GM23338 (cell line): ENCODE data around the gene CPE. TPM values are rescaled to one million over a fixed set of nuclear protein-coding genes. Genes with fewer than 3 reads are reported as not detected.

ENCODE experiments used
- ATAC-seq: fragments of 200-7000 bp; cut with Tn5 transposase; 3 replicates; pipeline ENCODE4 v1.9.1; 2020
- DNase-seq: peaks from one replicate; pipeline ENCODE4 v3.0.0-alpha.2; 2015; ENCODE audit warnings: low spot score
- H2AFZ ChIP-seq: fragments of 200-600 bp; sonication (generic); 2 replicates; pipeline ENCODE4 v1.8.0; 2016; ENCODE audit warnings: antibody characterized with exemption, mild to moderate bottlenecking, moderate library complexity
- H3F3A ChIP-seq: fragments of 200-600 bp; sonication (generic); replicated peaks from 2 replicates; pipeline ENCODE4 v1.8.0; 2017; ENCODE audit warnings: antibody characterized with exemption, mixed run types, low read depth
- H3K27ac ChIP-seq: fragments of 200-600 bp; sonication (generic); 2 replicates; pipeline ENCODE4 v1.6.1; 2016; ENCODE audit warnings: low read depth
- H3K27me3 ChIP-seq: fragments of 200-600 bp; sonication (generic); 2 replicates; pipeline ENCODE4 v1.8.0; 2016; ENCODE audit warnings: mild to moderate bottlenecking, mixed run types, moderate library complexity; ENCODE audit not compliant: insufficient read depth
- H3K36me3 ChIP-seq: fragments of 200-600 bp; sonication (generic); 2 replicates; pipeline ENCODE4 v1.8.0; 2016; ENCODE audit warnings: mild to moderate bottlenecking; ENCODE audit not compliant: insufficient read depth
- H3K4me1 ChIP-seq: fragments of 200-600 bp; sonication (generic); 2 replicates; pipeline ENCODE4 v1.8.0; 2016; ENCODE audit warnings: mild to moderate bottlenecking, moderate library complexity; ENCODE audit not compliant: insufficient read depth
- H3K4me2 ChIP-seq: fragments of 200-600 bp; sonication (generic); 2 replicates; pipeline ENCODE4 v1.7.1; 2017; ENCODE audit warnings: mixed run types
- H3K4me3 ChIP-seq: fragments of 200-600 bp; sonication (generic); 2 replicates; pipeline ENCODE4 v1.6.1; 2016; ENCODE audit warnings: mixed run types
- H3K79me2 ChIP-seq: fragments of 200-600 bp; sonication (generic); replicated peaks from 2 replicates; pipeline ENCODE4 v1.8.0; 2017; ENCODE audit warnings: mild to moderate bottlenecking; ENCODE audit not compliant: insufficient read depth
- H3K9me2 ChIP-seq: fragments of 200-600 bp; sonication (generic); 2 replicates; pipeline ENCODE4 v1.8.0; 2017; ENCODE audit not compliant: insufficient read depth
- H4K20me1 ChIP-seq: fragments of 200-600 bp; sonication (generic); replicated peaks from 2 replicates; pipeline ENCODE4 v1.8.0; 2017; ENCODE audit warnings: mild to moderate bottlenecking; ENCODE audit not compliant: insufficient read depth
- H3K27ac Mint-ChIP-seq: 2 replicates; pipeline ENCODE4 v1.8.0; 2020; ENCODE audit warnings: inconsistent platforms, mild to moderate bottlenecking, moderate library complexity, mixed read lengths
- H3K27me3 Mint-ChIP-seq: 3 replicates; pipeline ENCODE4 v1.8.0; 2022; ENCODE audit warnings: low read depth, mild to moderate bottlenecking, moderate library complexity, mixed read lengths, inconsistent platforms; ENCODE audit not compliant: insufficient read depth, poor library complexity
- H3K36me3 Mint-ChIP-seq: 3 replicates; pipeline ENCODE4 v1.8.0; 2021; ENCODE audit warnings: low read depth, mild to moderate bottlenecking, inconsistent platforms, moderate library complexity, mixed read lengths
- H3K4me1 Mint-ChIP-seq: 3 replicates; pipeline ENCODE4 v1.8.0; 2020; ENCODE audit warnings: mild to moderate bottlenecking, inconsistent platforms, mixed read lengths
- H3K4me3 Mint-ChIP-seq: 3 replicates; pipeline ENCODE4 v1.8.0; 2021; ENCODE audit warnings: moderate library complexity, mild to moderate bottlenecking, inconsistent platforms, mixed read lengths
- H3K9me3 Mint-ChIP-seq: 3 replicates; pipeline ENCODE4 v1.8.0; 2020; ENCODE audit warnings: moderate library complexity, mild to moderate bottlenecking, inconsistent platforms, mixed read lengths
- CREB1 ChIP-seq: fragments of 250-450 bp; sonication (Bioruptor Pico); IDR thresholded peaks from 2 replicates; pipeline ENCODE4 v1.5.0; 2020; ENCODE audit warnings: low read depth, mild to moderate bottlenecking, moderate library complexity
- JUNB ChIP-seq: IDR thresholded peaks from one replicate; pipeline ENCODE4 v1.6.1; 2016; ENCODE audit warnings: antibody characterized with exemption; ENCODE audit not compliant: unreplicated experiment
- NANOG ChIP-seq: IDR thresholded peaks from 2 replicates; pipeline ENCODE4 v1.6.1; 2016; ENCODE audit warnings: antibody characterized with exemption, borderline replicate concordance
- POLR2AphosphoS5 ChIP-seq: IDR thresholded peaks from 2 replicates; pipeline ENCODE4 v1.6.1; 2016; ENCODE audit warnings: antibody characterized with exemption, low read depth
- STAT1 ChIP-seq: IDR thresholded peaks from one replicate; pipeline ENCODE4 v1.6.1; 2016; ENCODE audit warnings: antibody characterized with exemption; ENCODE audit not compliant: unreplicated experiment
- ZNF114 ChIP-seq: fragments of 250-450 bp; sonication (Bioruptor Pico); IDR thresholded peaks from 2 replicates; pipeline ENCODE4 v1.5.0; 2020; ENCODE audit warnings: mild to moderate bottlenecking, moderate library complexity
- ZNF331 ChIP-seq: fragments of 250-450 bp; sonication (Bioruptor Pico); IDR thresholded peaks from 2 replicates; pipeline ENCODE4 v1.5.0; 2020; ENCODE audit warnings: low read depth, mild to moderate bottlenecking, moderate library complexity
- polyA plus RNA-seq: library from polyadenylated mRNA; unstranded; fragments of >200 nt; fragmentation: Nextera tagmentation; extraction: Ambion mirVana; gene quantifications from 2 replicates; pipeline ENCODE4 v1.2.1, GENCODE V29; 2016
- total RNA-seq: library from RNA; depleted of rRNA; stranded (reverse); fragments of >200 nt; shearing (Covaris generic); gene quantifications from 2 replicates; pipeline ENCODE4 v1.2.3, GENCODE V29; 2014
- TF ChIP-seq, protein P1 (sequence below): fragments of 250-450 bp; sonication (Bioruptor Pico); IDR thresholded peaks from 2 replicates; pipeline ENCODE4 v1.5.0; 2020; ENCODE audit warnings: mild to moderate bottlenecking, moderate library complexity
- TF ChIP-seq, protein P2 (sequence below), 2 experiments: fragments of 200-600 bp in 1 of 2; sonication (generic) in 1 of 2; conservative IDR thresholded peaks; 2 replicates each; pipeline versions ENCODE4 v1.5.1 to v1.6.1; 2016 to 2017; ENCODE audit warnings: antibody characterized with exemption in 2 of 2, low read depth in 2 of 2, mild to moderate bottlenecking in 2 of 2, moderate library complexity in 1 of 2

Gene CPE
- total and polyA plus RNA-seq, 2 experiments from 2014 or later, result 10.3 to 16.5 TPM

DNA sequence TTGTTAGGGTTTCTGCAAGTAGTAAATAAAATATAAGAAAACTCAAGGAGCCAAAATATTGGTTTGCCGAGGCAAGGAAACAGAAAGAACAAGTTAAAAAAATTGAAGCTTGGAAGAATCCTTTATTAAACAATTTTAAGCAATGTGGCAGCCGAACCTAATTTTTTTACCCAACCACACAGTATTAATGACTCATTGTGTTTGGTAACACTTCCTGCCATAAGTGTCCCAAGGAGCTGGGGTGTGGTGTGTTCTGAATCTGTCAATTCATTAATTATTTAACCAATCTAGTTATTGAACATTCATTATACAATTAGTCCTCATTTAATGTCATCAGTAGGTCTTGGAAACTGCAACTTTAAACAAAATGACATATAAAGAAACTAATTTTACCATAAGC is 19.3 kb upstream of the CPE start (continued):
- TF ChIP-seq, protein P1, sequence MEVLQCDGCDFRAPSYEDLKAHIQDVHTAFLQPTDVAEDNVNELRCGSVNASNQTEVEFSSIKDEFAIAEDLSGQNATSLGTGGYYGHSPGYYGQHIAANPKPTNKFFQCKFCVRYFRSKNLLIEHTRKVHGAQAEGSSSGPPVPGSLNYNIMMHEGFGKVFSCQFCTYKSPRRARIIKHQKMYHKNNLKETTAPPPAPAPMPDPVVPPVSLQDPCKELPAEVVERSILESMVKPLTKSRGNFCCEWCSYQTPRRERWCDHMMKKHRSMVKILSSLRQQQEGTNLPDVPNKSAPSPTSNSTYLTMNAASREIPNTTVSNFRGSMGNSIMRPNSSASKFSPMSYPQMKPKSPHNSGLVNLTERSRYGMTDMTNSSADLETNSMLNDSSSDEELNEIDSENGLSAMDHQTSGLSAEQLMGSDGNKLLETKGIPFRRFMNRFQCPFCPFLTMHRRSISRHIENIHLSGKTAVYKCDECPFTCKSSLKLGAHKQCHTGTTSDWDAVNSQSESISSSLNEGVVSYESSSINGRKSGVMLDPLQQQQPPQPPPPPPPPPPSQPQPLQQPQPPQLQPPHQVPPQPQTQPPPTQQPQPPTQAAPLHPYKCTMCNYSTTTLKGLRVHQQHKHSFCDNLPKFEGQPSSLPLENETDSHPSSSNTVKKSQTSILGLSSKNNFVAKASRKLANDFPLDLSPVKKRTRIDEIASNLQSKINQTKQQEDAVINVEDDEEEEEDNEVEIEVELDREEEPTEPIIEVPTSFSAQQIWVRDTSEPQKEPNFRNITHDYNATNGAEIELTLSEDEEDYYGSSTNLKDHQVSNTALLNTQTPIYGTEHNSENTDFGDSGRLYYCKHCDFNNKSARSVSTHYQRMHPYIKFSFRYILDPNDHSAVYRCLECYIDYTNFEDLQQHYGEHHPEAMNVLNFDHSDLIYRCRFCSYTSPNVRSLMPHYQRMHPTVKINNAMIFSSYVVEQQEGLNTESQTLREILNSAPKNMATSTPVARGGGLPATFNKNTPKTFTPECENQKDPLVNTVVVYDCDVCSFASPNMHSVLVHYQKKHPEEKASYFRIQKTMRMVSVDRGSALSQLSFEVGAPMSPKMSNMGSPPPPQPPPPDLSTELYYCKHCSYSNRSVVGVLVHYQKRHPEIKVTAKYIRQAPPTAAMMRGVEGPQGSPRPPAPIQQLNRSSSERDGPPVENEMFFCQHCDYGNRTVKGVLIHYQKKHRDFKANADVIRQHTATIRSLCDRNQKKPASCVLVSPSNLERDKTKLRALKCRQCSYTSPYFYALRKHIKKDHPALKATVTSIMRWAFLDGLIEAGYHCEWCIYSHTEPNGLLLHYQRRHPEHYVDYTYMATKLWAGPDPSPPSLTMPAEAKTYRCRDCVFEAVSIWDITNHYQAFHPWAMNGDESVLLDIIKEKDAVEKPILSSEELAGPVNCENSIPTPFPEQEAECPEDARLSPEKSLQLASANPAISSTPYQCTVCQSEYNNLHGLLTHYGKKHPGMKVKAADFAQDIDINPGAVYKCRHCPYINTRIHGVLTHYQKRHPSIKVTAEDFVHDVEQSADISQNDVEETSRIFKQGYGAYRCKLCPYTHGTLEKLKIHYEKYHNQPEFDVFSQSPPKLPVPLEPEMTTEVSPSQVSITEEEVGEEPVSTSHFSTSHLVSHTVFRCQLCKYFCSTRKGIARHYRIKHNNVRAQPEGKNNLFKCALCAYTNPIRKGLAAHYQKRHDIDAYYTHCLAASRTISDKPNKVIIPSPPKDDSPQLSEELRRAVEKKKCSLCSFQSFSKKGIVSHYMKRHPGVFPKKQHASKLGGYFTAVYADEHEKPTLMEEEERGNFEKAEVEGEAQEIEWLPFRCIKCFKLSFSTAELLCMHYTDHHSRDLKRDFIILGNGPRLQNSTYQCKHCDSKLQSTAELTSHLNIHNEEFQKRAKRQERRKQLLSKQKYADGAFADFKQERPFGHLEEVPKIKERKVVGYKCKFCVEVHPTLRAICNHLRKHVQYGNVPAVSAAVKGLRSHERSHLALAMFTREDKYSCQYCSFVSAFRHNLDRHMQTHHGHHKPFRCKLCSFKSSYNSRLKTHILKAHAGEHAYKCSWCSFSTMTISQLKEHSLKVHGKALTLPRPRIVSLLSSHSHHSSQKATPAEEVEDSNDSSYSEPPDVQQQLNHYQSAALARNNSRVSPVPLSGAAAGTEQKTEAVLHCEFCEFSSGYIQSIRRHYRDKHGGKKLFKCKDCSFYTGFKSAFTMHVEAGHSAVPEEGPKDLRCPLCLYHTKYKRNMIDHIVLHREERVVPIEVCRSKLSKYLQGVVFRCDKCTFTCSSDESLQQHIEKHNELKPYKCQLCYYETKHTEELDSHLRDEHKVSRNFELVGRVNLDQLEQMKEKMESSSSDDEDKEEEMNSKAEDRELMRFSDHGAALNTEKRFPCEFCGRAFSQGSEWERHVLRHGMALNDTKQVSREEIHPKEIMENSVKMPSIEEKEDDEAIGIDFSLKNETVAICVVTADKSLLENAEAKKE, result no peak
- TF ChIP-seq STAT1 (no peak), POLR2AphosphoS5 (no peak), ZNF331 (CRISPR knock-in tag) (no peak), JUNB (no peak), NANOG (no peak), ZNF114 (CRISPR knock-in tag) (no peak)
- TF ChIP-seq, protein P2, sequence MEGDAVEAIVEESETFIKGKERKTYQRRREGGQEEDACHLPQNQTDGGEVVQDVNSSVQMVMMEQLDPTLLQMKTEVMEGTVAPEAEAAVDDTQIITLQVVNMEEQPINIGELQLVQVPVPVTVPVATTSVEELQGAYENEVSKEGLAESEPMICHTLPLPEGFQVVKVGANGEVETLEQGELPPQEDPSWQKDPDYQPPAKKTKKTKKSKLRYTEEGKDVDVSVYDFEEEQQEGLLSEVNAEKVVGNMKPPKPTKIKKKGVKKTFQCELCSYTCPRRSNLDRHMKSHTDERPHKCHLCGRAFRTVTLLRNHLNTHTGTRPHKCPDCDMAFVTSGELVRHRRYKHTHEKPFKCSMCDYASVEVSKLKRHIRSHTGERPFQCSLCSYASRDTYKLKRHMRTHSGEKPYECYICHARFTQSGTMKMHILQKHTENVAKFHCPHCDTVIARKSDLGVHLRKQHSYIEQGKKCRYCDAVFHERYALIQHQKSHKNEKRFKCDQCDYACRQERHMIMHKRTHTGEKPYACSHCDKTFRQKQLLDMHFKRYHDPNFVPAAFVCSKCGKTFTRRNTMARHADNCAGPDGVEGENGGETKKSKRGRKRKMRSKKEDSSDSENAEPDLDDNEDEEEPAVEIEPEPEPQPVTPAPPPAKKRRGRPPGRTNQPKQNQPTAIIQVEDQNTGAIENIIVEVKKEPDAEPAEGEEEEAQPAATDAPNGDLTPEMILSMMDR (conservative IDR thresholded peaks at IDR 0.05; ENCODE audit: low read depth in 2 of 2), result no peak

GRCh38 chr4:165360041-165360695 is 18.6 kb upstream of the CPE start:
- H2AFZ ChIP-seq, result no peak overlapping the region
- H3F3A ChIP-seq, result no peaks in the 10 kb centered on the region
- H3K27me3 ChIP-seq, result no peaks in the 10 kb centered on the region
- Mint-ChIP-seq H3K9me3 (no peaks in the 10 kb centered on the region), H3K4me3 (no peak overlapping the region), H3K27me3 (no peaks in the 10 kb centered on the region), H3K27ac (no peak overlapping the region), H3K4me1 (no peaks in the 10 kb centered on the region), H3K36me3 (no peaks in the 10 kb centered on the region)
- no peak overlapping the region for H3K27ac ChIP-seq
- H3K4me1 ChIP-seq, result no peaks in the 10 kb centered on the region
- H3K36me3 ChIP-seq, result no peaks in the 10 kb centered on the region
- no peaks in the 10 kb centered on the region for H4K20me1 ChIP-seq
- ATAC-seq (no peak), DNase-seq (no peak)
- H3K4me2 ChIP-seq, result no peak overlapping the region
- no peaks in the 10 kb centered on the region for H3K79me2 ChIP-seq
- no peaks in the 10 kb centered on the region; the same call in 1 of the 2 replicates for H3K9me2 ChIP-seq
- no peak overlapping the region for H3K4me3 ChIP-seq
- no peak for TF ChIP-seq CREB1
